ENCODE results near the gene RRP15.

- TF ChIP-seq CTCF (conservative IDR thresholded peaks at IDR 0.05), result no peak
- no peak for TF ChIP-seq ZFX (IDR thresholded peaks at IDR 0.05)
Observed at GRCh38 chr1:218376722-218377121, 91.6 kb downstream of the RRP15 start.
